Bronchial epithelial cell (primary cell): ENCODE measurements around the gene HOXC9. TPM values are rescaled to one million over a fixed set of nuclear protein-coding genes. Genes with fewer than 3 reads are reported as not detected.

Experiments used
- DNase-seq: peaks from one replicate; pipeline ENCODE4 v3.0.0-alpha.2; 2010; ENCODE audit warnings: low read depth
- FAIRE-seq: peaks from 2 replicates; lab custom pipeline; 2011; peaks lifted over from hg19 to GRCh38; lab: Jason Lieb, UNC
- H3K27me3 ChIP-seq: 2 replicates; pipeline ENCODE4 v1.5.1; 2011; ENCODE audit warnings: low read length; ENCODE audit not compliant: control insufficient read depth, insufficient read depth
- H3K36me3 ChIP-seq: 2 replicates; pipeline ENCODE4 v1.5.1; 2011; ENCODE audit warnings: low read length; ENCODE audit not compliant: control insufficient read depth, insufficient read depth
- H3K4me3 ChIP-seq: 2 replicates; pipeline ENCODE4 v1.5.1; 2011; ENCODE audit warnings: mild to moderate bottlenecking, low read depth, low read length, control low read depth
- CTCF ChIP-seq: IDR thresholded peaks from 2 replicates; pipeline ENCODE4 v1.5.1; 2011; ENCODE audit warnings: mild to moderate bottlenecking, moderate library complexity, low read length, control low read depth, inconsistent platforms; ENCODE audit not compliant: insufficient read depth, severe bottlenecking
- total RNA-seq: library from RNA; depleted of rRNA; stranded (reverse); fragments of >200 nt; gene quantifications from 2 replicates; pipeline ENCODE4 v1.2.1, GENCODE V29; 2014

HOXC9 gene
- total RNA-seq, 1 donor from 2014 or later = not detected

GRCh38 chr12:53961025-53961761 lies 38.8 kb upstream of the HOXC9 start:
- no peak for TF ChIP-seq CTCF
- Histone ChIP-seq H3K4me3 (no peak overlapping the region), H3K27me3 (peaks cover 78% of the 10 kb centered on the region), H3K36me3 (no peaks in the 10 kb centered on the region)
- FAIRE-seq (no peak), DNase-seq (no peak)

GRCh38 chr12:53963005-53963404 lies 37.0 kb upstream of the HOXC9 start:
- peaks cover 79% of the 10 kb centered on the region for H3K27me3 ChIP-seq
- no peak for TF ChIP-seq CTCF
- H3K36me3 ChIP-seq = no peaks in the 10 kb centered on the region
- FAIRE-seq (no peak), DNase-seq (no peak)
- no peak overlapping the region for H3K4me3 ChIP-seq

DNA sequence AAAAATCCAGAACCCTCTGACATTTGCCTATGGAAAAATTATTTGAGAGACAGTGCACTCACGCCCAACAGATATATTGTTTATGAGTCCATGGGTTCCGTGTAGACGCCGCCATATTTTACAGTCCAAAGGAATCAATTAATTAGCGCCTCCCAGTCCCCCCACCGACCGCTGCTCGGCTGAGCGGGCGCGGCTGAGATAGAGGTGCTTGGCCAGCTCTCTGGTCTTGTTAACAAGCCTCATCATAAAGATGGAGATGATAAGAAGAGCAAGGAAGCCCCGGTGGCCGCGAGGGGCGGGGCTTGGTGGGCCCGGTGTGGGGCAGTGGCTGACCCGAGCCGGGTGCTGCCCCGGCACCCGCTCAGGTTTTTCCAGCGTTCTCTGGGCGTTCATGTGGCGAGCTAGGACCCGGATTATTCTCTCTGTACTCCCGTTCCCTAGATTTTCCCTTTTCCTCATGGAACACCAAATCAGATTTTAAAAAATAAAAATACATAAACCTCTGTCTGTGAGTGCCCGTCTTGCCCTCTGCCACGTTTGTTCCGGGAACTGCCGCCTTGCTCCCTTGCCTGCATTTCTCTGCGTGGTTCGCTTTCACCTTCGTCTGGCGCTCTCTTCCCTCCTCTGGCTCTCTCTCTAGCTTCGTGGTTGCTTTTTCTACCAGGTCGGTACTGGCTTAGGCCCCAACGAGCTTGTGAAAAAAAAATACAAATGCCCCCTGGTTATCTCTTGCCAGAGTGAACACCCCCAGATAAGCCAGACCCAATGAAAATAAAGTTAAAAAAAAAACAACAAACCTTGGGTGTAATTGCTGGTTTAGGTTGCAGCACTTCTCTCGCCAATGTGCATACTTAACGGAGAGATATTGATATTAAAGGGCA lies 36.3 kb upstream of the HOXC9 start:
- peaks cover 79% of the 10 kb centered on the region for H3K27me3 ChIP-seq
- TF ChIP-seq CTCF = no peak
- FAIRE-seq (no peak), DNase-seq (no peak)
- H3K4me3 ChIP-seq = no peak overlapping the region
- no peaks in the 10 kb centered on the region for H3K36me3 ChIP-seq

DNA sequence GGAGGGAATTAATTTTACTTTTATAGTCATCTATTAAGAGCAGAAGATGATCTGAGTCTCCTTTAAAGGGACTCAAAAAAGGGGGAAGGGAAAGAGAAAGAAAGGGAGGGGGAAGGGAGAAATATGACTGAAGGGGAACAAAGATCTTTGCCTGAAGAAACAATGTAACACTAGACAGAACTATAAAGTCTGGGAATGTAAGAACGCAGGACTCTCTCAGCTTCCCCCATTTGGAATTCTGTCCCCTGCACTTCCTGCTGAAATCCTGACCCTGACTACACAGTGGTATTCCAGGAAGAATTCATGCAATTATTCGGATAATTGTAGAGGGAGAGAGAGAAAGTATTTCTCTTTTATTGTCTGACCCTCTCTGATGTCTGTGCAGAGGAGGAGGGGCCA lies 35.6 kb upstream of the HOXC9 start:
- TF ChIP-seq CTCF = no peak
- Histone ChIP-seq H3K36me3 (no peaks in the 10 kb centered on the region), H3K27me3 (peaks cover 83% of the 10 kb centered on the region), H3K4me3 (no peak overlapping the region)
- FAIRE-seq (no peak), DNase-seq (no peak)

DNA sequence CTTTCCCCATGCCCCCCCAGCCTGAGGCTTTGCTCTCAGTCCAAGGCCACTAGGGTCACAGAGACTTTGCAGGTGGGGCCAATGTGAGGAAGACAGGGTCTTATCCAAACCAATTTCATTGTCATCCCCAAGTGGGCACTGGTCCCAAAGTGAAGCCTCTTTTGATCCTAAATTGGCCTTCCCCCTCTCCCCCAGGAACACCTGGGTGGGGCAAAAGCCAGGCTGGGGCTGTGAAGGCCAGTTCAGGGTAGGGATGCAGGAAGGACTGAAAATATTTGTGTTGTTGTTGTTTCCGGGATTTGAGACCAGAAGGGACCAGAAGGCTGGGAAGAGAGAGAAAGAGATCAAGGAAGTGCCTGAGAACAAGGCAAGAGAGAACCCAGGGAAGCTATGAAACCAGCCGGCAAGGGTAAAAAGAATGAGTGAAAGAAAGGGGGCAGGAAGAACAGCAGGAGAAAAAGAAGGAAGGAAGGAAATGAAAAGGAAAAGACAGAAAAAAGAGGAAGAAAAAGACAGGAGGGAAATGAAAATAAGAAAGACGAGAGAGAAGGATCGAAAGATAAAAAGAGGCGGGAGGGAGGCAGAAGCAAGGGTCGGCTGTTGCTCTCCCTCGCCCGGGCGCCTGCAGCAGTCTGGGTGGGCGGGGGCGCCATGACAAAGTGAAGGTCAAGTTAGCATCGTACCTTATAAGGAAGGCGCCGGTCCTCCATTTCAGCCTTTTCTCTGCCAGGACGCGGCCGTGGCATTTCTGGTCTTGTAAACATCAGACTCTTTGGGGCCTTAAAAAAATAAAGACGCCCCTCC lies 34.5 kb upstream of the HOXC9 start:
- DNase-seq = no peak
- H3K27me3 ChIP-seq = peaks cover 84% of the 10 kb centered on the region
- no peak for TF ChIP-seq CTCF
- FAIRE-seq = no peak
- H3K4me3 ChIP-seq = no peak overlapping the region
- no peaks in the 10 kb centered on the region for H3K36me3 ChIP-seq
